K562 (cell line): ENCODE measurements around the gene ILDR1. TPM values are rescaled to one million over a fixed set of nuclear protein-coding genes. Genes with fewer than 3 reads are reported as not detected.

Experiments
- KLF6 ChIP-seq: fragments of 250-450 bp; sonication (Bioruptor Pico); IDR thresholded peaks from 2 replicates; pipeline ENCODE4 v1.4.0; 2020; ENCODE audit warnings: mild to moderate bottlenecking, moderate library complexity, borderline replicate concordance
- LEF1 ChIP-seq: fragments of 450-650 bp; IDR thresholded peaks from 2 replicates; pipeline ENCODE4 v1.6.1; 2016; ENCODE audit warnings: mild to moderate bottlenecking
- MGA ChIP-seq: fragments of 450-650 bp; IDR thresholded peaks from 2 replicates; pipeline ENCODE4 v1.6.1; 2016; ENCODE audit warnings: mild to moderate bottlenecking, moderate library complexity
- ZNF717 ChIP-seq: fragments of 250-450 bp; sonication (Bioruptor Pico); IDR thresholded peaks from 2 replicates; pipeline ENCODE4 v1.5.0; 2021
- polyA plus RNA-seq, 8 experiments: library from polyadenylated mRNA; depleted of rRNA in 4 of 8; stranded (reverse) in 5 of 8; unstranded in 3 of 8; fragments of >200 nt; fragmentation: Nextera tagmentation in 2 of 8; fragmentation: Illumina TruSeq in 1 of 8; extraction: Ambion mirVana in 2 of 8; extraction: Trizol in 1 of 8; gene quantifications; 2 replicates each; pipeline versions ENCODE4 v1.2.1 to v1.2.3, GENCODE V29; 2011 to 2014; ENCODE audit warnings: inconsistent platforms in 1 of 8, missing spikeins in 1 of 8
- total RNA-seq, 7 experiments: library from RNA; depleted of rRNA in 6 of 7; stranded (reverse); fragments of >200 nt in 6 of 7; fragmentation: Illumina TruSeq in 2 of 7; extraction: Trizol in 2 of 7; gene quantifications; 2 replicates each; pipeline versions ENCODE4 v1.2.1 to v1.2.3, GENCODE V29; 2011 to 2021; ENCODE audit warnings: low replicate concordance in 1 of 7

The ILDR1 gene
- total and polyA plus RNA-seq, 9 of the 15 experiments (the other 6 are each of a cell fraction or from before 2014, with no cell fraction given), result 0.04 TPM; not detected in 8

- no peak for TF ChIP-seq MGA
- no peak for TF ChIP-seq KLF6
- TF ChIP-seq LEF1, result no peak
- TF ChIP-seq ZNF717 (CRISPR knock-in tag), result no peak
These were observed 41.6 kb downstream of the ILDR1 start (continued) for GRCh38 chr3:121980450-121980796.
